ENCODE data around the gene OLFM3. TPM values are rescaled to one million over a fixed set of nuclear protein-coding genes. Genes with fewer than 3 reads are reported as not detected.

Gene OLFM3
- total RNA-seq, 1 experiment from 2014 or later = not detected

DNA sequence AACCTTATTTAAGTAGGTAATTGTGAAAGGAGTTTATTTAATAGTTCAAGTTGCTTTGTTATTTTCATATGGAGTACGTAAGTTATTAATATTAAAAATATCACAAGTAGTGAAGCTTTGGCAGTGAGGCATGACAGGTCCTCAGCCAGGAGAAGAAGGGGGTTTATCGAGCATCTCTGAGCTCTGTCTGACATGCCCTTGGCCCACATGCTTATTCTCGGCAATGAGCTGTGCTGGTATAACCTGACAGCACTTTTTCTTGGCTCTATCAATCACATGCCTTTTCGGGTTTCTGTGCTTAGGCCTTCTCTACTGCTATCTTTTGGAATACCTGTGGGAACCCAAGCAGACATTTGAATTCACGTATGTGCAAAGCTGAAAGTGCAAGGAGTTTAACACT is 84.8 kb downstream of the OLFM3 start:
- TF ChIP-seq SP1 (IDR thresholded peaks at IDR 0.05; ENCODE audit: low read depth) (no peak), TCF7L2 (IDR thresholded peaks at IDR 0.05; ENCODE audit: borderline replicate concordance, extremely low read depth, insufficient read depth, insufficient read length) (no peak), EZH2 (IDR thresholded peaks at IDR 0.05) (no peak)
- TF ChIP-seq, protein P1, sequence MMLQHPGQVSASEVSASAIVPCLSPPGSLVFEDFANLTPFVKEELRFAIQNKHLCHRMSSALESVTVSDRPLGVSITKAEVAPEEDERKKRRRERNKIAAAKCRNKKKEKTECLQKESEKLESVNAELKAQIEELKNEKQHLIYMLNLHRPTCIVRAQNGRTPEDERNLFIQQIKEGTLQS (IDR thresholded peaks at IDR 0.05) = no peak
- ATAC-seq (no peak), DNase-seq (ENCODE audit: low read depth, low spot score) (no peak)
- Histone ChIP-seq H3K27ac (ENCODE audit: low read depth, low read length) (no peak overlapping the region), H3K79me2 (ENCODE audit: insufficient read depth, low read length) (no peaks in the 10 kb centered on the region), H3K4me3 (replicated peaks in 1 of 2; ENCODE audit: low read depth in 1 of 2, low read length in 2 of 2) (no peak overlapping the region), H2AFZ (ENCODE audit: low read depth, low read length, poor library complexity, severe bottlenecking) (no peak overlapping the region), H3K9ac (ENCODE audit: low read length) (no peak overlapping the region), H3K9me3 (ENCODE audit: control insufficient read depth in 1 of 2, insufficient read depth in 1 of 2, low read depth in 1 of 2, low read length in 2 of 2) (no peaks in the 10 kb centered on the region), H3K9me2 (ENCODE audit: insufficient read depth) (no peaks in the 10 kb centered on the region), H4K20me1 (ENCODE audit: insufficient read depth) (no peaks in the 10 kb centered on the region), H3K4me1 (ENCODE audit: control insufficient read depth in 1 of 2, insufficient read depth in 2 of 2, low read length in 2 of 2) (no peaks in the 10 kb centered on the region), H3K36me3 (ENCODE audit: control insufficient read depth in 1 of 2, insufficient read depth in 2 of 2, low read length in 2 of 2) (no peaks in the 10 kb centered on the region), H3K4me2 (ENCODE audit: low read length) (no peak overlapping the region), H3K27me3 (ENCODE audit: insufficient read depth, low read length) (no peaks in the 10 kb centered on the region)
- POLR2A ChIA-PET = no interaction called here
- intact Hi-C loops (cut with micrococcal nuclease) = no loop called here
- BruUV-seq (replicated peaks) = no TSS peak
- CTCF ChIA-PET = no interaction called here
- RAD21 ChIA-PET (ENCODE audit: low non-redundant PET in 1 of 2, low total read pairs in 2 of 2, uncharacterized antibody in 2 of 2, unreplicated experiment in 2 of 2) = no interaction called here

DNA sequence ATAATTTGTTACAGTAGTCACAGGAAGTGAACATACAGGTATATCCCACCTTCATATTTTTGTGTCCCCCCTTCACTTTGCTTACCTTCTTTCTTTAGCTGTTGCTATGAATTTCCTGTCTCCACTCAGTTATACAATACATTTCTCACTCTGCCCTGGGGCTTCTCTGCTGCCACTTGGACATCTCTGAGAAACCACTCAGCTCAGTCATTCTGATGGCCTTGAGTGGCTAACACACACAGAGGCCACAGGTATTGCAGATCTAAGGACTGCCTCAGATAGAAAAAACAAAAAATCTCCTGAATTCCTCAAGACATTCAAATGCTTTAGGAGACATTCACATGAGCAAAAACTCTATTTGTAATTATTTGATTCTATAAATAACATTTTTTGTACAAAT is 87.7 kb downstream of the OLFM3 start:
- TF ChIP-seq TCF7L2 (IDR thresholded peaks at IDR 0.05; ENCODE audit: borderline replicate concordance, extremely low read depth, insufficient read depth, insufficient read length) (no peak), JUND (IDR thresholded peaks at IDR 0.05) (no peak), FOSL1 (IDR thresholded peaks at IDR 0.05; ENCODE audit: low read depth) (no peak), ZNF274 (IDR thresholded peaks at IDR 0.05; ENCODE audit: low read depth, low read length) (no peak), RAD21 (IDR thresholded peaks at IDR 0.05; ENCODE audit: low read depth) (no peak), SRF (IDR thresholded peaks at IDR 0.05; ENCODE audit: low read depth) (no peak), CBX3 (IDR thresholded peaks at IDR 0.05; ENCODE audit: low read depth) (no peak), CEBPB (IDR thresholded peaks at IDR 0.05; ENCODE audit: low read depth) (no peak), POLR2A (IDR thresholded peaks at IDR 0.05; ENCODE audit: borderline replicate concordance, extremely low read depth, insufficient read depth, insufficient read length) (no peak), ZFX (IDR thresholded peaks at IDR 0.05) (no peak)
- TF ChIP-seq, protein P2, sequence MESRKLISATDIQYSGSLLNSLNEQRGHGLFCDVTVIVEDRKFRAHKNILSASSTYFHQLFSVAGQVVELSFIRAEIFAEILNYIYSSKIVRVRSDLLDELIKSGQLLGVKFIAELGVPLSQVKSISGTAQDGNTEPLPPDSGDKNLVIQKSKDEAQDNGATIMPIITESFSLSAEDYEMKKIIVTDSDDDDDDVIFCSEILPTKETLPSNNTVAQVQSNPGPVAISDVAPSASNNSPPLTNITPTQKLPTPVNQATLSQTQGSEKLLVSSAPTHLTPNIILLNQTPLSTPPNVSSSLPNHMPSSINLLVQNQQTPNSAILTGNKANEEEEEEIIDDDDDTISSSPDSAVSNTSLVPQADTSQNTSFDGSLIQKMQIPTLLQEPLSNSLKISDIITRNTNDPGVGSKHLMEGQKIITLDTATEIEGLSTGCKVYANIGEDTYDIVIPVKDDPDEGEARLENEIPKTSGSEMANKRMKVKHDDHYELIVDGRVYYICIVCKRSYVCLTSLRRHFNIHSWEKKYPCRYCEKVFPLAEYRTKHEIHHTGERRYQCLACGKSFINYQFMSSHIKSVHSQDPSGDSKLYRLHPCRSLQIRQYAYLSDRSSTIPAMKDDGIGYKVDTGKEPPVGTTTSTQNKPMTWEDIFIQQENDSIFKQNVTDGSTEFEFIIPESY (IDR thresholded peaks at IDR 0.05; ENCODE audit: extremely low read depth, insufficient replicate concordance, low read length) = no peak
- TF ChIP-seq, protein P1 (IDR thresholded peaks at IDR 0.05) = no peak
- CTCF ChIA-PET = no interaction called here
- Histone ChIP-seq H3K27ac (ENCODE audit: low read depth, low read length) (no peak overlapping the region), H3K9ac (ENCODE audit: low read length) (no peak overlapping the region), H3K4me3 (replicated peaks in 1 of 2; ENCODE audit: low read depth in 1 of 2, low read length in 2 of 2) (no peak overlapping the region), H3K79me2 (ENCODE audit: insufficient read depth, low read length) (no peaks in the 10 kb centered on the region), H3K27me3 (ENCODE audit: insufficient read depth, low read length) (no peaks in the 10 kb centered on the region), H3K36me3 (ENCODE audit: control insufficient read depth in 1 of 2, insufficient read depth in 2 of 2, low read length in 2 of 2) (no peaks in the 10 kb centered on the region), H3K9me3 (ENCODE audit: control insufficient read depth in 1 of 2, insufficient read depth in 1 of 2, low read depth in 1 of 2, low read length in 2 of 2) (no peaks in the 10 kb centered on the region), H4K20me1 (ENCODE audit: insufficient read depth) (no peaks in the 10 kb centered on the region), H3K4me2 (ENCODE audit: low read length) (no peak overlapping the region), H3K9me2 (ENCODE audit: insufficient read depth) (no peaks in the 10 kb centered on the region), H2AFZ (ENCODE audit: low read depth, low read length, poor library complexity, severe bottlenecking) (no peak overlapping the region), H3K4me1 (ENCODE audit: control insufficient read depth in 1 of 2, insufficient read depth in 2 of 2, low read length in 2 of 2) (no peaks in the 10 kb centered on the region)
- RAD21 ChIA-PET (ENCODE audit: low non-redundant PET in 1 of 2, low total read pairs in 2 of 2, uncharacterized antibody in 2 of 2, unreplicated experiment in 2 of 2) = no interaction called here
- DNase-seq (ENCODE audit: low read depth, low spot score) (no peak), ATAC-seq (no peak)
- BruUV-seq (replicated peaks) = no TSS peak
- intact Hi-C loops (cut with micrococcal nuclease) = no loop called here
- POLR2A ChIA-PET = no interaction called here
